Bronchial epithelial cell (primary cell): ENCODE measurements around the gene PDC. TPM values are rescaled to one million over a fixed set of nuclear protein-coding genes. Genes with fewer than 3 reads are reported as not detected.

ENCODE experiments used
- DNase-seq: peaks from one replicate; pipeline ENCODE4 v3.0.0-alpha.2; 2010; ENCODE audit warnings: low read depth
- FAIRE-seq: peaks from 2 replicates; lab custom pipeline; 2011; peaks lifted over from hg19 to GRCh38; lab: Jason Lieb, UNC
- H3K27me3 ChIP-seq: 2 replicates; pipeline ENCODE4 v1.5.1; 2011; ENCODE audit warnings: low read length; ENCODE audit not compliant: control insufficient read depth, insufficient read depth
- H3K36me3 ChIP-seq: 2 replicates; pipeline ENCODE4 v1.5.1; 2011; ENCODE audit warnings: low read length; ENCODE audit not compliant: control insufficient read depth, insufficient read depth
- H3K4me3 ChIP-seq: 2 replicates; pipeline ENCODE4 v1.5.1; 2011; ENCODE audit warnings: mild to moderate bottlenecking, low read depth, low read length, control low read depth
- total RNA-seq: library from RNA; depleted of rRNA; stranded (reverse); fragments of >200 nt; gene quantifications from 2 replicates; pipeline ENCODE4 v1.2.1, GENCODE V29; 2014
- TF ChIP-seq, protein P1 (sequence below): IDR thresholded peaks from 2 replicates; pipeline ENCODE4 v1.5.1; 2011; ENCODE audit warnings: mild to moderate bottlenecking, moderate library complexity, low read length, control low read depth, inconsistent platforms; ENCODE audit not compliant: insufficient read depth, severe bottlenecking

PDC gene
- total RNA-seq, 1 donor from 2014 or later, result not detected

DNA sequence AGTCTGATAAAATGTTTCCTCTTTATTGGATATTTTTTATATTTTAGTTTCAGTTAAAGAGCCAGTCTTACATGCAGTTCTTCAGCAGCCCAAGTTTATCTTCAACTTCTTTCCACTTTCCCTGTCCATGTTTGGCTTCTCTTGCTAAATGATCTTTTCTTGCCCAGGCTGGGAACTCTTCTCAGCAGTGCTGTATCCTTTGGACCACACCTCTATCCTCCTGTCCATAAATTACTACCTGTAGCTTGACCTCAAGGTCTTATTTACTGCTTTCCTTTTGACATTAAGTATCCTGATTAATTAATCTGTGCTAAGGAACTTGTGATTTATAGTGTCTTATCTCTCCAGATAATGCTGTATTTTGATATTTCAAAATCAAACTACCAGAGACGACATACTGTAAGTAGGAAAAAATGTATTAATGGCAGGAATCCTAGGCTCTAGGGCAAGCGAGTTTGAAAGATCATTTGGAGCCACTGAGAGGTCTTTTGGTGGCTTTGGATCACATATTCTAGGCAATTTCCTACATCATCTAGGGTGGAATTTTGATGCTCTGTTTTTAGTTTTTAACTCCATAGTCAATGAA is 20.5 kb upstream of the PDC start:
- Histone ChIP-seq H3K36me3 (no peaks in the 10 kb centered on the region), H3K27me3 (no peaks in the 10 kb centered on the region), H3K4me3 (no peak overlapping the region)
- no peak for DNase-seq
- FAIRE-seq, result no peak
- TF ChIP-seq, protein P1, sequence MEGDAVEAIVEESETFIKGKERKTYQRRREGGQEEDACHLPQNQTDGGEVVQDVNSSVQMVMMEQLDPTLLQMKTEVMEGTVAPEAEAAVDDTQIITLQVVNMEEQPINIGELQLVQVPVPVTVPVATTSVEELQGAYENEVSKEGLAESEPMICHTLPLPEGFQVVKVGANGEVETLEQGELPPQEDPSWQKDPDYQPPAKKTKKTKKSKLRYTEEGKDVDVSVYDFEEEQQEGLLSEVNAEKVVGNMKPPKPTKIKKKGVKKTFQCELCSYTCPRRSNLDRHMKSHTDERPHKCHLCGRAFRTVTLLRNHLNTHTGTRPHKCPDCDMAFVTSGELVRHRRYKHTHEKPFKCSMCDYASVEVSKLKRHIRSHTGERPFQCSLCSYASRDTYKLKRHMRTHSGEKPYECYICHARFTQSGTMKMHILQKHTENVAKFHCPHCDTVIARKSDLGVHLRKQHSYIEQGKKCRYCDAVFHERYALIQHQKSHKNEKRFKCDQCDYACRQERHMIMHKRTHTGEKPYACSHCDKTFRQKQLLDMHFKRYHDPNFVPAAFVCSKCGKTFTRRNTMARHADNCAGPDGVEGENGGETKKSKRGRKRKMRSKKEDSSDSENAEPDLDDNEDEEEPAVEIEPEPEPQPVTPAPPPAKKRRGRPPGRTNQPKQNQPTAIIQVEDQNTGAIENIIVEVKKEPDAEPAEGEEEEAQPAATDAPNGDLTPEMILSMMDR, result no peak

GRCh38 chr1:186479162-186479561 is 18.2 kb upstream of the PDC start:
- DNase-seq, result no peak
- no peak overlapping the region for H3K4me3 ChIP-seq
- H3K27me3 ChIP-seq, result no peaks in the 10 kb centered on the region
- H3K36me3 ChIP-seq, result no peaks in the 10 kb centered on the region
- TF ChIP-seq, protein P1, result no peak
- no peak for FAIRE-seq

GRCh38 chr1:186476264-186477040 is 15.5 kb upstream of the PDC start:
- DNase-seq (no peak), FAIRE-seq (no peak)
- TF ChIP-seq, protein P1, result no peak
- Histone ChIP-seq H3K4me3 (no peak overlapping the region), H3K36me3 (no peaks in the 10 kb centered on the region), H3K27me3 (no peaks in the 10 kb centered on the region)

DNA sequence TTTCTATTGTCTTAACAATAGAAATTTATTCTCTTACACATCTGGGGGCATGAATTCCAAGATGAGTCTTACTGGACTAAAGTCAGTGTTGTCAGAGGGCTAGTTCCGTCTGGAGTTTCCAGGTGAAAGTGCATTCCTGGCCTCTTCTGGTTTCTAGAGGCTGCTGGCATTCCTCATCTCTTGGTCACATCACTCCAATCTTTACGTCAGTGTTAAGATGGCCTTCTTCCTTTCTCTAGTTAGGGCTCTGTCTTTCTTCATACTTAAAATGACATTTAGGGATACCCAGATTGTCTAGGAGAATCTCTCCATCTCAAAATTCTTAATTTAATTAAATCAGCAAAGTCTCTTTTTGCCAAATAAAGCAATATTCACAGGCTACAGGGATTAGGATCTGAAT is 13.3 kb upstream of the PDC start:
- no peaks in the 10 kb centered on the region for H3K27me3 ChIP-seq
- FAIRE-seq (no peak), DNase-seq (peak; percentile 31)
- TF ChIP-seq, protein P1, result no peak
- H3K36me3 ChIP-seq, result no peaks in the 10 kb centered on the region
- no peak overlapping the region for H3K4me3 ChIP-seq

- TF ChIP-seq, protein P1, result no peak
- FAIRE-seq, result no peak
Observed at GRCh38 chr1:186473047-186473446, 12.1 kb upstream of the PDC start.

More at GRCh38 chr1:186473047-186473446, 12.1 kb upstream of the PDC start:
- Histone ChIP-seq H3K36me3 (no peaks in the 10 kb centered on the region), H3K4me3 (no peak overlapping the region), H3K27me3 (no peaks in the 10 kb centered on the region)
- no peak for DNase-seq
